OCI-LY1 (cell line): ENCODE measurements around the gene SERINC5.

Source experiments
- CTCF ChIP-seq: fragments of 200-600 bp; sonication (generic), shearing (Covaris generic); IDR thresholded peaks from 2 replicates; pipeline ENCODE4 v1.5.1; 2017; ENCODE audit warnings: mild to moderate bottlenecking, antibody characterized with exemption, low read length, moderate library complexity, mixed read lengths
- EZH2 ChIP-seq: fragments of 200-600 bp; sonication (generic), shearing (Covaris generic); IDR thresholded peaks from 2 replicates; pipeline ENCODE4 v1.8.0; 2017; ENCODE audit warnings: borderline replicate concordance, mixed run types, mild to moderate bottlenecking, antibody characterized with exemption, low read length, moderate library complexity, mixed read lengths

GRCh38 chr5:80219391-80219790 is 36.5 kb downstream of the SERINC5 start:
- TF ChIP-seq EZH2, result no peak
- no peak for TF ChIP-seq CTCF
